ENCODE data around the gene ANP32B.
"Not testable (repeated sequence)": the region's sequence is repeated elsewhere in the genome, so short reads cannot be mapped to it uniquely, and the experiment has no call there.

The ANP32B gene

GRCh38 chr9:97992219-97992618 is 9.1 kb downstream of the ANP32B start:
- DNase-seq (ENCODE audit: low read depth in 3 of 3) = no peak

GRCh38 chr9:97993000-97993399 is 9.9 kb downstream of the ANP32B start:
- DNase-seq (ENCODE audit: low read depth in 3 of 3) = no peak

GRCh38 chr9:97994703-97995102 is 11.6 kb downstream of the ANP32B start:
- DNase-seq (ENCODE audit: low read depth in 3 of 3) = no peak

- DNase-seq (ENCODE audit: low read depth in 3 of 3) = not testable (repeated sequence)
These were observed 13.5 kb downstream of the ANP32B start for GRCh38 chr9:97996676-97997075.

- no peak for DNase-seq (ENCODE audit: low read depth in 3 of 3)
These were observed 14.5 kb downstream of the ANP32B start for GRCh38 chr9:97997330-97998276.

- DNase-seq (ENCODE audit: low read depth in 3 of 3) = no peak
These were observed 19.7 kb downstream of the ANP32B start for GRCh38 chr9:98002808-98003207.

GRCh38 chr9:98006127-98006796 is 23.1 kb downstream of the ANP32B start:
- DNase-seq (ENCODE audit: low read depth in 3 of 3) = no peak

- no peak for DNase-seq (ENCODE audit: low read depth in 3 of 3)
These were observed 24.2 kb downstream of the ANP32B start for GRCh38 chr9:98007251-98007928.

GRCh38 chr9:98008764-98009163 is 25.6 kb downstream of the ANP32B start:
- no peak for DNase-seq (ENCODE audit: low read depth in 3 of 3)

GRCh38 chr9:98009437-98009836 is 26.3 kb downstream of the ANP32B start:
- no peak for DNase-seq (ENCODE audit: low read depth in 3 of 3)

GRCh38 chr9:98009936-98010335 is 26.8 kb downstream of the ANP32B start:
- DNase-seq (ENCODE audit: low read depth in 3 of 3) = no peak

- DNase-seq (ENCODE audit: low read depth in 3 of 3) = no peak
These were observed 27.3 kb downstream of the ANP32B start for GRCh38 chr9:98010445-98010844.

- no peak for DNase-seq (ENCODE audit: low read depth in 3 of 3)
These were observed 28.0 kb downstream of the ANP32B start for GRCh38 chr9:98011122-98011521.

GRCh38 chr9:98016137-98016680 is 33.1 kb downstream of the ANP32B start:
- no peak for DNase-seq (ENCODE audit: low read depth in 3 of 3)

GRCh38 chr9:98017306-98017705 is 34.2 kb downstream of the ANP32B start:
- DNase-seq (ENCODE audit: low read depth in 3 of 3) = no peak

- DNase-seq (ENCODE audit: low read depth in 3 of 3) = no peak
These were observed 35.2 kb downstream of the ANP32B start for GRCh38 chr9:98018347-98018746.

GRCh38 chr9:98019098-98019497 is 36.0 kb downstream of the ANP32B start:
- DNase-seq (ENCODE audit: low read depth in 3 of 3) = no peak

GRCh38 chr9:98019869-98020268 is 36.7 kb downstream of the ANP32B start:
- DNase-seq (ENCODE audit: low read depth in 3 of 3) = not testable (repeated sequence)

GRCh38 chr9:98020476-98021145 is 37.5 kb downstream of the ANP32B start:
- no peak for DNase-seq (ENCODE audit: low read depth in 3 of 3)

- no peak for DNase-seq (ENCODE audit: low read depth in 3 of 3)
These were observed 38.3 kb downstream of the ANP32B start for GRCh38 chr9:98021306-98022040.

- DNase-seq (ENCODE audit: low read depth in 3 of 3) = no peak
These were observed 39.3 kb downstream of the ANP32B start for GRCh38 chr9:98022447-98022846.
